NCI-H82 (cell line): ENCODE measurements around the gene PRR7.
A peak's percentile ranks its signal among the peaks of the same experiment; 100 is the strongest.
"Not testable (repeated sequence)": the region's sequence is repeated elsewhere in the genome, so short reads cannot be mapped to it uniquely, and the experiment has no call there.

ENCODE experiments used
- DNase-seq: peaks from one replicate; lab custom pipeline; 2025; lab: John Stamatoyannopoulos, UW

PRR7 gene

GRCh38 chr5:177446200-177447065 lies at the start of gene PRR7:
TSS of gene PRR7 (plus strand) at chr5:177446814. CDS start at chr5:177455068, 8,254 bp downstream.
- peak; percentile 83 for DNase-seq

GRCh38 chr5:177397875-177398390 lies 48.7 kb upstream of the PRR7 start:
- DNase-seq = no peak

GRCh38 chr5:177399997-177400868 lies 46.4 kb upstream of the PRR7 start, which contains the start of gene PFN3:
TSS of gene PFN3 (minus strand) at chr5:177400661. CDS start at chr5:177400576, 85 bp downstream.
- DNase-seq = no peak

- DNase-seq = peak; percentile 88
These were observed 44.2 kb upstream of the PRR7 start for GRCh38 chr5:177402271-177403043.

- DNase-seq = peak; percentile 65
These were observed 43.4 kb upstream of the PRR7 start for GRCh38 chr5:177403102-177403791.

GRCh38 chr5:177403792-177404640 lies 42.6 kb upstream of the PRR7 start:
- DNase-seq = peak; percentile 81

GRCh38 chr5:177404641-177405179 lies 41.9 kb upstream of the PRR7 start:
- no peak for DNase-seq

- no peak for DNase-seq
These were observed 41.3 kb upstream of the PRR7 start for GRCh38 chr5:177405312-177405711.

GRCh38 chr5:177405805-177406204 lies 40.8 kb upstream of the PRR7 start:
- no peak for DNase-seq

- no peak for DNase-seq
These were observed 37.4 kb upstream of the PRR7 start, which contains the start of gene F12 for GRCh38 chr5:177409043-177409801. TSS of gene F12 (minus strand) at chr5:177409564. CDS start at chr5:177409527, 37 bp downstream.

GRCh38 chr5:177410575-177410974 lies 36.0 kb upstream of the PRR7 start:
- DNase-seq = no peak

GRCh38 chr5:177412603-177413233 lies 33.9 kb upstream of the PRR7 start:
- no peak for DNase-seq

- no peak for DNase-seq
These were observed 32.1 kb upstream of the PRR7 start for GRCh38 chr5:177414481-177414880.

- not testable (repeated sequence) for DNase-seq
These were observed 29.5 kb upstream of the PRR7 start for GRCh38 chr5:177417081-177417480.

GRCh38 chr5:177419046-177419445 lies 27.6 kb upstream of the PRR7 start:
- no peak for DNase-seq

GRCh38 chr5:177420472-177420871 lies 26.1 kb upstream of the PRR7 start:
- DNase-seq = not testable (repeated sequence)

- no peak for DNase-seq
These were observed 25.4 kb upstream of the PRR7 start for GRCh38 chr5:177421062-177421798.

GRCh38 chr5:177423671-177424070 lies 22.9 kb upstream of the PRR7 start:
- DNase-seq = no peak
